Measurements from ENCODE around the gene PLCB1.

Gene PLCB1

DNA sequence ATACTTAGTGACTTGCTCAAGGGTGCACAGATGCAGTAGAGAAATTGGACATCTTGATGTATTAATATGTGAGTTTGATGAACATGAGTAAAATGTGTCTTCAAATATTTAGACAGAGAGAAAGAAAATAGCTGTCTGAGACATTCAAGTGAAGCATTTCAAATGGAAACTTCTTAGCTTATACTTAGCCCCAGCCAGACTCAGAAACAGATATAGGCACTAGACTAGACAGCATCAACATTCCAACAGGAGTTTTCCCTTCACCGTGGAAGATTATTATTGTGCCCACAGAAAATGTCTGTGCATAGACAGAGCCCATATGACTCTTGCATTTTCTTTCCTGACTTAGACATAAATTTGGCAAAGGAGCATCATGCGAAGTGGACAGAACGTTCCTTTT lies 443.0 kb downstream of the PLCB1 start:
- no peak for DNase-seq

GRCh38 chr20:8578161-8578865 lies 446.2 kb downstream of the PLCB1 start:
- no peak for DNase-seq

- DNase-seq: no peak
These were observed 447.0 kb downstream of the PLCB1 start for GRCh38 chr20:8579035-8579434.

DNA sequence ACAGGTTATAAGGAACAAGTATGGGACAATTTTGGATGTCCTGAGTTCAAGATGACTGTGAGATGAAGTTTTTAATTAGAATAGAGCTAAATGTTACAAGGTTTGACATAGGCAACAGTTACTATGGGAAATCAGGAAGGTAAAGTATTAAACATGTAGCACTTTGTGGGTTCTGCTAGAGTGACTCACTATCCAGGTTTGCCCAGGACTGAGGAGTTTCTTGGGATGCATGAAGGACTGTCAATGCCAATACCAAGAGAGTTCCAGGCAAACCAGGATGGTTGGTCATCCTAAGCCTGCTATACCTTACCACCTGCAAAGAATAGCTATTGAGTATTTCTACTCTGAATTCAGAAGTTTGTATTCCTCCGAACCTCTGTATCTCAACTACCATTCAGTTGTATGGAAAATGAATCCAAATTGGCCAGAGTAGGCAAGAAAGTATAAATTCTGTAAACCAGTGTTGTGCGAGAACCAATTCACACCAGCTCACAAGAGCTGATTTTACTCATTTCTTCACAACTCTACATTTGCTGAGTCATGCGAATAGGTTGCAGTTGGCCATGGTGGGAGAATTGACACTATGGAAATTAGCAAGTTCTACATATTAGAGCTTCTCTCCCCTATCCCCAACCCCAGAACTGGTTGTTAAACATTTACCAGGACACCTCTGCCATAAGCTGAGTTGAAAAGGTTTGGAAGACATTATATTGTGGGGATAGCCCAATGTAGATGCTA lies 449.5 kb downstream of the PLCB1 start:
- DNase-seq: no peak

- no peak for DNase-seq
These were observed 451.0 kb downstream of the PLCB1 start for GRCh38 chr20:8583012-8583565.

DNA sequence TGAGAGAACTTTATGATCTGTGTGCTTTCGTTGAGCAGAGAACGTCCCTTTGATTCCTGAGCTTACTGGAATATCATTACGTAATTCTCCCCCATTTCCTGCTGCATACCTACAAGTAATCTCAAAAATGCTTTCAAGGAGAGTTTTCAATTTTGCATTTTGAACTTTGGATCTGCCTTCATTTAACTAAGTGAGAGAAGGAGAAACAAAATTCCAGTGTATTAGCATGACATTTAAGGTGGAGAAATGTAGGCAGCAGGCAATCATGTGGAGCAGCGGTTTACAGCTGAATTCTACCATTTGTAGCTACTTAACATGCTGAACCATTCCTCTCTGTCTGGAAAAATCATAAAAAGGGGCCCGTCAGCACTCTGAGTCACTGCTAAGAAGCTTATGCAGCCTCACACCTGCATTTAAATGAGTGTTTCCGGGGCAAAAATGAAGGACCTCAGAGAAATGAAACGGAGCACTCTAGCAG lies 451.5 kb downstream of the PLCB1 start:
- DNase-seq: peak; percentile 25

DNA sequence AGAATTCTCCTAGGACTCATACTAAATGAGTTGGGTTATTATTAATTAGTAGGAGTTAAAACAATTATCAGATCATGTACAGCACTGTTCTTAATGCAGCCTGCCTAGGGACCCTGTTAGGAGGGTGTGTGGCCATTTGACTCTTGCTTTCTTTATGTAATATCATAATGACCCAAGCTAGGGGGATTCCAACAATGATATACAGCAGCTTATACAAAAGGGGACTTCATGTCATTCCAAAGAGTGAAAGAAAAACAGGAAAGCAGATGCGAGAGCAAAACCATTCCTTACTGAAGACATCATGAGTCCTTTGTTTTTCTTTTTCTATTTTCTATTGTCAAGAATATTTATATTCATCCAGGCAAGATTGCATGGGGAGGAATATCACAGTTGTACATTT lies 455.2 kb downstream of the PLCB1 start:
- no peak for DNase-seq

- DNase-seq: no peak
These were observed 455.7 kb downstream of the PLCB1 start for GRCh38 chr20:8587810-8588209.

DNA sequence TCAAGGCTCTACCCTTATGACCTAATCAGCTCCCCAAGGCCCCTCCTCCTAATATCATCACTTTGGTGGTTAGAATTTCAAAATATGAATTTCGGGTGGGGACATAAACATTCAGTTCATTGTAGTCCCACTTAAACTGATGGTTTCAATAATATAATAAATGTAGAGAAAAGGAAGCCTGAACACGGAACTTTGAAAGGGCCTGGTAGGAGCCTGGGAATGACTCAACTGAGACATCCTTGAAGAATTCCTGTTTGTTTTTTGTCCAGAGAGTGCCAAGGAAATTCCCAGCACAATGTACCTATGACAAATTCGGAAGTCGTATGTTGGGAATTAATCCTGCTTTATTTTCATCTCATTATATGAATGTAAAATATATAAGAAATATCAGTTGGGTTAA lies 457.9 kb downstream of the PLCB1 start:
- no peak for DNase-seq

DNA sequence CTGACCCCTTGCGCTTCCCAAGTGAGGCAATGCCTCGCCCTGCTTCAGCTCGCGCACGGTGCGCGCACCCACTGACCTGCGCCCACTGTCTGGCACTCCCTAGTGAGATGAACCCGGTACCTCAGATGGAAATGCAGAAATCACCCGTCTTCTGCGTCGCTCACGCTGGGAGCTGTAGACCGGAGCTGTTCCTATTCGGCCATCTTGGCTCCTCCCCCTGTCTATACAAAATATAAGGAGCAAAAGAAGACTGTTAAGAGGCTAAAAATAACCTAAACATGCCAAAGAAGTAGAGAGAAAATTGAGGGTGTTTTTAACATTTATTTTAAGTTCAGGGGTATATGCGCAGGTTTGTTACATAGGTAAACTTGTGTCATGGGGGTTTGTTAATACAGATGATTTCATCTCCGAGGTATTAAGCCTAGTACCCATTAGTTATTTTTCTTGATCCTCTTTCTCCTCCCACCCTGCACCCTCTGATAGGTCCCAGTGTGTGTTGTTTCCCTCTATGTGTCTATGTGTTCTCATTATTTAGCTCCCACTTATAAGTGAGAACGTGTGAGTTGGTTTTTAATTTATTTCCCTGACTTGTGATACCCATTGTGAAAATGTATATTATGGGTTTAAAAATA lies 469.0 kb downstream of the PLCB1 start:
- peak; percentile 19 for DNase-seq

- DNase-seq: peak; percentile 16
These were observed 469.5 kb downstream of the PLCB1 start for GRCh38 chr20:8601542-8601912.

GRCh38 chr20:8602389-8603116 lies 470.5 kb downstream of the PLCB1 start:
- no peak for DNase-seq

GRCh38 chr20:8608470-8608869 lies 476.4 kb downstream of the PLCB1 start:
- no peak for DNase-seq

GRCh38 chr20:8616792-8617191 lies 484.7 kb downstream of the PLCB1 start:
- no peak for DNase-seq

DNA sequence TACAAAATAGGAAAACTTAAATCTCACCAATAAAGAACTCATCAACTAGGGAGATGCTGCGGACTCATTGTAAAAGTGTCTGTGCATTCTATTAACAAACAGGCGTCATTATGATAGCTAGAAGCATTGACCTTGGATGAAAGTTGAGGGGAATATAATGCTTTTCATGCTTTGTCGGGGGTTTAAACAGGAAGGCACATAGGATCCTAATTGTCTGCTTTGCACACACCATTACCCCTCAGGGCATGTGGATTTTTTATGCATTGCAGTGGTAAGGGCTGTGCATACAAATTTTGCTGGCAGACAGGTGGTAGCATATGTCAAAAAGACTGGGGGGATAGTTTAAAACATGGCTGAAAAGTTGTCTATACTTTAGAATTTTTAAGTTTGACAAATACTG lies 488.9 kb downstream of the PLCB1 start:
- no peak for DNase-seq

- DNase-seq: no peak
These were observed 492.0 kb downstream of the PLCB1 start for GRCh38 chr20:8624046-8624445.

DNA sequence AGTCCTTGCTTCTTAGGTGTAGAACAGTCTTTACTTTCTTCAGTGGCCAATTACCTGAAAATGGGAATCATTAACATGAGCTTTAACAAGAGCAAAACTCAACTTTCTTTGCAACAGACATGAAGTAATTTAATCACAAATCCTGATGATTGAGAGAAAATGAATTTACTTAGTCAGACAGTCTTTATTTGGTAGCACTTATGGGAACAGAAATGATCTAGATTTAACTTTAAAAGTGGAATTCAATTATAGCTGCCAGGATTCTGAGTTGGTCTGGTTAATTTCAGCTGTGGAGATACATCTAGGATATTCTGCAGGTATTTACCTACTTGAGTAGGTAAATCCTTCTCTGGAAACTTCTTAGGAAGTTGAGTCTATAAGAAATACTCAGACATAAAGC lies 492.6 kb downstream of the PLCB1 start:
- no peak for DNase-seq

GRCh38 chr20:8627340-8628004 lies 495.4 kb downstream of the PLCB1 start:
- DNase-seq: no peak

DNA sequence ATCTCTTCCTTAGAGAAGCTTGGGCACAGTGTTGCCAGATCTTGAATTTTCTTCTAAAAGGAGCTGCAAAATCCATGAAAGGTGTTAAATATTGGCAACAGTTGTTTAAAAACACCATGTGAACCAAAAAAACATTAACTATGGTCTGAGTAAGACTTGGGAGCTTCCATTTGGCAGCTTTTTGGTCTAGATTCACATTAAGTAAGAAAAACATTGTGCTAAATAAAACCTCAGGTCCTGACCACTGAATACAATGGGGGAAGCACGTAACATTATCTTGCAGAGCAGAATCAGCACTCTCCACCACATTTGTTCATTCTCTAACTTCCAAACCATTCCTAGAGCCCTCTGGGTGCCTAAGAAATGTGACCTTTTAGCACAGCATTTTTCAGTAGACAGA lies 499.2 kb downstream of the PLCB1 start:
- DNase-seq: no peak

DNA sequence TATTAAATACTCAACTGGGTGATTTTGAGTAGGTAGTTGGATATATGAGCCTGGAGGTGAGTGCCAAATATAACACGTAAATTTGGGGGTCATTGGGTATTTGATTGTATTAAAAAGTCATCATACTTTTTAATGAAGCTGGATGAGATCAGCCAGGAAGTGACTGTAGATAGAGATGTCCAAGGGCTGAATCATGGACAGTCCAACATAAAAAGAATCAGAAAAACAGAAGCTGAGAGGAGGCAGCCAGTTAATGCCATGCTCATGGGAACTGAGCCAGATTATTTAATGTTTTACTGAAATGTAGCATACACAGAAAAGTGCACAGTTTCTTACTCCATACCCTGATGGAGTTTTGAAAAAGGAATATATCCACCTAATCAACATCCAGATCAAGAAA lies 501.3 kb downstream of the PLCB1 start:
- no peak for DNase-seq

DNA sequence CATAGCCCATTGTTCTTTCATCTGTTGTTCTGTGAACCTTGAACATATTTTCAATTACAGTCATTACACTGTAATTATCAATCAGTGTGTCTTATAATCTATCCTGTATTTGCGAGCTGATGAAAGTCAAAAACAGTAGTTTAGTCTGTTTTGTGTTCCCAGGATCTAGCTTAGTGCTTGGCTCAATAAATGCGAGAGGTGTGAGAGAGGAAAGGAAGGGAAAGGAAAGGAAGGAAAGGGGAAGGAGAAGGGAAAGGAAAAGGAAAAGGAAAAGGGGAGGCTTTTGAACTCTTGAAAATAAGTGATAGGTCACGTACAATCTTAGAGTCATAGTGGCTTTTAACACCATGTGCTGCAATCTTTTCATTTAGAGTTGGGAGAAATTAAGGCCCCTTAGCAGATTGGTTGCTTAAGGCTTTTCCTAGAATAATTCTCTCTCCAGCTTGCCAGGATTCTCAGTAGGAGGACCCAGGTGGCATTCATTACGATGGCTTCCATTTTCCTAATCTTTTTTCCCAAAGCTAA lies 503.0 kb downstream of the PLCB1 start:
- no peak for DNase-seq

- DNase-seq: no peak
These were observed 503.8 kb downstream of the PLCB1 start for GRCh38 chr20:8635837-8636236.

Data from SHP77 treated with DMSO at 0.1 percent for 48 hours (cell line).